Kidney epithelial cell (primary cell): ENCODE data around the gene GPRC5D. TPM values are rescaled to one million over a fixed set of nuclear protein-coding genes. Genes with fewer than 3 reads are reported as not detected.

Source experiments
- DNase-seq: peaks from one replicate; pipeline ENCODE4 v3.0.0-alpha.2; 2010; ENCODE audit warnings: low read depth
- H3K27me3 ChIP-seq: 2 replicates; pipeline ENCODE4 v1.6.0; 2011; ENCODE audit warnings: low read length; ENCODE audit not compliant: control insufficient read depth, insufficient read depth
- H3K36me3 ChIP-seq: 2 replicates; pipeline ENCODE4 v1.5.1; 2011; ENCODE audit warnings: low read length; ENCODE audit not compliant: control insufficient read depth, insufficient read depth
- H3K4me3 ChIP-seq: 2 replicates; pipeline ENCODE4 v1.5.1; 2011; ENCODE audit warnings: low read depth, mild to moderate bottlenecking, control low read depth, low read length
- CTCF ChIP-seq: IDR thresholded peaks from 2 replicates; pipeline ENCODE4 v1.5.1; 2011; ENCODE audit warnings: mild to moderate bottlenecking, moderate library complexity, low read length, control low read depth, inconsistent platforms; ENCODE audit not compliant: insufficient read depth, poor library complexity, severe bottlenecking
- total RNA-seq: library from RNA; depleted of rRNA; stranded (reverse); fragments of >200 nt; gene quantifications from 2 replicates; pipeline ENCODE4 v1.2.3, GENCODE V29; 2015

Gene GPRC5D
- total RNA-seq, 1 donor from 2014 or later: not detected

- Histone ChIP-seq H3K27me3 (no peaks in the 10 kb centered on the region), H3K36me3 (no peaks in the 10 kb centered on the region), H3K4me3 (no peak overlapping the region)
- no peak for TF ChIP-seq CTCF
- no peak for DNase-seq
Measured at GRCh38 chr12:12965836-12966235, 13.9 kb upstream of the GPRC5D start.

- Histone ChIP-seq H3K36me3 (no peaks in the 10 kb centered on the region), H3K4me3 (no peak overlapping the region), H3K27me3 (no peaks in the 10 kb centered on the region)
- no peak for TF ChIP-seq CTCF
- DNase-seq: no peak
Measured at GRCh38 chr12:12964255-12964654, 12.3 kb upstream of the GPRC5D start.

- no peaks in the 10 kb centered on the region for H3K36me3 ChIP-seq
- no peak for TF ChIP-seq CTCF
- no peaks in the 10 kb centered on the region for H3K27me3 ChIP-seq
- DNase-seq: no peak
- H3K4me3 ChIP-seq: no peak overlapping the region
Measured at GRCh38 chr12:12960639-12961209, 8.8 kb upstream of the GPRC5D start.

GRCh38 chr12:12958886-12959285 is 6.9 kb upstream of the GPRC5D start:
- no peaks in the 10 kb centered on the region for H3K36me3 ChIP-seq
- no peak for DNase-seq
- no peak overlapping the region for H3K4me3 ChIP-seq
- TF ChIP-seq CTCF: no peak
- H3K27me3 ChIP-seq: no peaks in the 10 kb centered on the region

- no peak for TF ChIP-seq CTCF
- no peaks in the 10 kb centered on the region for H3K27me3 ChIP-seq
- H3K36me3 ChIP-seq: no peaks in the 10 kb centered on the region
- H3K4me3 ChIP-seq: no peak overlapping the region
- DNase-seq: no peak
Measured at GRCh38 chr12:12954878-12955625, 3.1 kb upstream of the GPRC5D start.
